Breast epithelium (tissue), 4 donors: ENCODE data around the gene RICTOR. TPM values are rescaled to one million over a fixed set of nuclear protein-coding genes. Genes with fewer than 3 reads are reported as not detected.

Source experiments
- DNase-seq, 2 donors: peaks; one replicate each; pipeline ENCODE4 v3.0.0-alpha.2; 2019; ENCODE audit warnings: low spot score in 2 of 2
- H3K27ac ChIP-seq, 2 donors: fragments of 200-600 bp; sonication (generic) in 1 of 2; one replicate each; pipeline ENCODE4 v1.5.1; 2016 to 2019; ENCODE audit warnings: mild to moderate bottlenecking in 1 of 2
- H3K27me3 ChIP-seq, 2 donors: fragments of 200-600 bp; sonication (generic) in 1 of 2; one replicate each; pipeline versions ENCODE4 v1.5.1 to v1.6.0; 2017 to 2019; ENCODE audit warnings: control low read depth in 1 of 2, mild to moderate bottlenecking in 1 of 2
- H3K36me3 ChIP-seq: fragments of 200-600 bp; one replicate; pipeline ENCODE4 v1.5.1; 2019
- H3K4me1 ChIP-seq, 2 donors: fragments of 200-600 bp; sonication (generic); one replicate each; pipeline ENCODE4 v1.5.1; 2016 to 2019; ENCODE audit warnings: control low read depth in 1 of 2
- H3K4me3 ChIP-seq, 3 donors: fragments of 200-600 bp; sonication (generic); 1 replicate in 2 of 3; 2 replicates in 1 of 3; pipeline ENCODE4 v1.5.1; 2016 to 2019; ENCODE audit warnings: mild to moderate bottlenecking in 3 of 3, moderate library complexity in 2 of 3
- H3K9me3 ChIP-seq, 2 donors: fragments of 200-600 bp; sonication (generic) in 1 of 2; one replicate each; pipeline ENCODE4 v1.5.1; 2016 to 2019; ENCODE audit warnings: control low read depth in 1 of 2
- CTCF ChIP-seq, 3 donors: fragments of 450-650 bp; IDR thresholded peaks; one replicate each; pipeline ENCODE4 v1.5.1; 2016 to 2017; ENCODE audit warnings: antibody characterized with exemption in 3 of 3, mild to moderate bottlenecking in 3 of 3, moderate library complexity in 3 of 3
- POLR2A ChIP-seq: fragments of 450-650 bp; IDR thresholded peaks from one replicate; pipeline ENCODE4 v1.6.1; 2016; ENCODE audit warnings: antibody characterized with exemption, mild to moderate bottlenecking, moderate library complexity
- POLR2AphosphoS5 ChIP-seq, 3 donors: sonication (generic); formaldehyde crosslinking; IDR thresholded peaks; one replicate each; pipeline ENCODE4 v1.6.1; 2017; ENCODE audit warnings: antibody characterized with exemption in 3 of 3
- intact Hi-C: fragments of 100-400 bp; cut with DNase I; formaldehyde crosslinking; loops from one replicate; pipeline ENCODE4 v1.15.1; 2023; ENCODE audit warnings: low total_unique reads
- total RNA-seq, 3 donors: library from RNA; depleted of rRNA; stranded (reverse); fragments of >200 nt; gene quantifications; one replicate each; pipeline ENCODE4 v1.1.0, GENCODE V29; 2016

RICTOR gene
- total RNA-seq, 3 donors from 2014 or later, result 39.0 to 79.2 (median 58.7) TPM

GRCh38 chr5:39022151-39022550 lies 52.0 kb downstream of the RICTOR start:
- intact Hi-C loops, result no loop called here
- Histone ChIP-seq H3K27ac (no peak overlapping the region), H3K4me1 (no peaks in the 10 kb centered on the region), H3K4me3 (no peak overlapping the region), H3K36me3 (no peaks in the 10 kb centered on the region), H3K9me3 (no peaks in the 10 kb centered on the region), H3K27me3 (no peaks in the 10 kb centered on the region)
- no peak for TF ChIP-seq CTCF (IDR thresholded peaks at IDR 0.05)
- no peak for TF ChIP-seq POLR2A
- no peak for TF ChIP-seq POLR2AphosphoS5 (IDR thresholded peaks at IDR 0.05)
- no peak for DNase-seq

- Histone ChIP-seq H3K9me3 (no peaks in the 10 kb centered on the region), H3K27me3 (no peaks in the 10 kb centered on the region), H3K27ac (no peak overlapping the region), H3K4me1 (no peaks in the 10 kb centered on the region), H3K4me3 (no peak overlapping the region), H3K36me3 (no peaks in the 10 kb centered on the region)
- no peak for DNase-seq
- intact Hi-C loops, result no loop called here
- TF ChIP-seq POLR2AphosphoS5 (IDR thresholded peaks at IDR 0.05) (no peak), CTCF (IDR thresholded peaks at IDR 0.05) (no peak), POLR2A (no peak)
Observed at GRCh38 chr5:39021413-39021812, 52.8 kb downstream of the RICTOR start.

GRCh38 chr5:39020458-39020857 lies 53.7 kb downstream of the RICTOR start:
- no peak for DNase-seq
- TF ChIP-seq CTCF (IDR thresholded peaks at IDR 0.05), result no peak
- no peak for TF ChIP-seq POLR2A
- TF ChIP-seq POLR2AphosphoS5 (IDR thresholded peaks at IDR 0.05), result no peak
- intact Hi-C loops, result no loop called here
- Histone ChIP-seq H3K27me3 (no peaks in the 10 kb centered on the region), H3K36me3 (no peaks in the 10 kb centered on the region), H3K27ac (no peak overlapping the region), H3K9me3 (no peaks in the 10 kb centered on the region), H3K4me1 (no peaks in the 10 kb centered on the region), H3K4me3 (no peak overlapping the region)

GRCh38 chr5:39019254-39019653 lies 54.9 kb downstream of the RICTOR start:
- Histone ChIP-seq H3K36me3 (no peaks in the 10 kb centered on the region), H3K4me3 (no peak overlapping the region), H3K9me3 (no peaks in the 10 kb centered on the region), H3K27ac (no peak overlapping the region), H3K27me3 (no peaks in the 10 kb centered on the region), H3K4me1 (no peaks in the 10 kb centered on the region)
- TF ChIP-seq POLR2A (no peak), CTCF (IDR thresholded peaks at IDR 0.05) (no peak), POLR2AphosphoS5 (IDR thresholded peaks at IDR 0.05) (no peak)
- DNase-seq, result no peak
- intact Hi-C loops, result loop anchor here (5.0 kb wide), 1 partner anchor 173 kb away; no protein-coding TSS in a partner anchor

GRCh38 chr5:39017504-39017903 lies 56.7 kb downstream of the RICTOR start:
- Histone ChIP-seq H3K27ac (no peak overlapping the region), H3K27me3 (no peaks in the 10 kb centered on the region), H3K4me1 (no peaks in the 10 kb centered on the region), H3K9me3 (peaks cover 0 to 2% of the 10 kb centered on the region in 2 donors), H3K4me3 (no peak overlapping the region), H3K36me3 (no peaks in the 10 kb centered on the region)
- no peak for TF ChIP-seq POLR2AphosphoS5 (IDR thresholded peaks at IDR 0.05)
- TF ChIP-seq CTCF (IDR thresholded peaks at IDR 0.05), result no peak
- no peak for TF ChIP-seq POLR2A
- no peak for DNase-seq
- intact Hi-C loops, result loop anchor here (5.0 kb wide), 1 partner anchor 175 kb away; no protein-coding TSS in a partner anchor
